DOHH2 (cell line): ENCODE results near the gene ELOVL3.

ENCODE experiments used
- EZH2phosphoT487 ChIP-seq: fragments of 200-600 bp; sonication (generic); IDR thresholded peaks from 2 replicates; pipeline ENCODE4 v1.6.1; 2017; ENCODE audit warnings: borderline replicate concordance, mild to moderate bottlenecking, antibody characterized with exemption, low read length, moderate library complexity, mixed read lengths
- TF ChIP-seq, protein P1 (sequence below): fragments of 200-600 bp; sonication (generic); IDR thresholded peaks from one replicate; pipeline ENCODE4 v1.5.1; 2014; ENCODE audit warnings: antibody characterized with exemption, mild to moderate bottlenecking, low read depth, low read length; ENCODE audit not compliant: poor library complexity, severe bottlenecking

DNA sequence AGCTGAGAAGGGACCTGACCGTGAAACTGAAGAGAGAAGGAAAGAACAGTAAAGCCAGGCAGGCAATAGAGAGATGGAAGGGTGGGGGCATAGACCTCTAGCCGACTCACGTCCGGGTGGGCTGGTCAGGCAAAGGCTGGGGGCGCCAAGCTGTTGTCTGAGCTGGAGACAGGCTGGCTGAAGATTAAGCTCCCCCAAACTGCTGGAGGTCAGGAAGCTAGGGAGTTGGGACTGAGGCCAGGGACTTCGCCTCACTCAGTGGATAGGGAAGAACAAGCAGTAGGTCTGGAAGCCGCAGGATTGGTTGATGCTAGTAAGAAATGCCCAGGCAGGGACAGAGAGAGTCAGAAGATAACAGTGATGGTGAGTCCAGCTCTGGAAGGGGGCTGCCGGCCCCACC, 9.9 kb downstream of the ELOVL3 start:
- TF ChIP-seq, protein P1, sequence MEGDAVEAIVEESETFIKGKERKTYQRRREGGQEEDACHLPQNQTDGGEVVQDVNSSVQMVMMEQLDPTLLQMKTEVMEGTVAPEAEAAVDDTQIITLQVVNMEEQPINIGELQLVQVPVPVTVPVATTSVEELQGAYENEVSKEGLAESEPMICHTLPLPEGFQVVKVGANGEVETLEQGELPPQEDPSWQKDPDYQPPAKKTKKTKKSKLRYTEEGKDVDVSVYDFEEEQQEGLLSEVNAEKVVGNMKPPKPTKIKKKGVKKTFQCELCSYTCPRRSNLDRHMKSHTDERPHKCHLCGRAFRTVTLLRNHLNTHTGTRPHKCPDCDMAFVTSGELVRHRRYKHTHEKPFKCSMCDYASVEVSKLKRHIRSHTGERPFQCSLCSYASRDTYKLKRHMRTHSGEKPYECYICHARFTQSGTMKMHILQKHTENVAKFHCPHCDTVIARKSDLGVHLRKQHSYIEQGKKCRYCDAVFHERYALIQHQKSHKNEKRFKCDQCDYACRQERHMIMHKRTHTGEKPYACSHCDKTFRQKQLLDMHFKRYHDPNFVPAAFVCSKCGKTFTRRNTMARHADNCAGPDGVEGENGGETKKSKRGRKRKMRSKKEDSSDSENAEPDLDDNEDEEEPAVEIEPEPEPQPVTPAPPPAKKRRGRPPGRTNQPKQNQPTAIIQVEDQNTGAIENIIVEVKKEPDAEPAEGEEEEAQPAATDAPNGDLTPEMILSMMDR: no peak
- TF ChIP-seq EZH2phosphoT487: no peak
